Posterior vena cava (tissue), 2 donors: ENCODE results near the gene BTNL9. TPM values are rescaled to one million over a fixed set of nuclear protein-coding genes. Genes with fewer than 3 reads are reported as not detected.

Experiments used
- DNase-seq: peaks from one replicate; pipeline ENCODE4 v3.0.0-alpha.2; 2020; ENCODE audit warnings: low spot score
- intact Hi-C, 2 donors: fragments of 100-400 bp; cut with DNase I; formaldehyde crosslinking; loops; one replicate each; pipeline versions ENCODE4 v1.14.1 to v1.14.2; 2022 to 2023
- total RNA-seq, 2 donors: library from RNA; stranded (reverse); fragmentation: NEBNext Ultra II Directional; extraction: Animal tissue kit (Norgen Biotek cat#: 25700); gene quantifications; one replicate each; pipeline ENCODE4 v1.2.1, GENCODE V29; 2021
- donor health status: DM: yes; HTN: yes; CAD: no.
- donor health status: DM: yes; HTN: yes; CAD: no.

The BTNL9 gene
- total RNA-seq, 2 donors from 2014 or later: 13.4 to 22.6 TPM

DNA sequence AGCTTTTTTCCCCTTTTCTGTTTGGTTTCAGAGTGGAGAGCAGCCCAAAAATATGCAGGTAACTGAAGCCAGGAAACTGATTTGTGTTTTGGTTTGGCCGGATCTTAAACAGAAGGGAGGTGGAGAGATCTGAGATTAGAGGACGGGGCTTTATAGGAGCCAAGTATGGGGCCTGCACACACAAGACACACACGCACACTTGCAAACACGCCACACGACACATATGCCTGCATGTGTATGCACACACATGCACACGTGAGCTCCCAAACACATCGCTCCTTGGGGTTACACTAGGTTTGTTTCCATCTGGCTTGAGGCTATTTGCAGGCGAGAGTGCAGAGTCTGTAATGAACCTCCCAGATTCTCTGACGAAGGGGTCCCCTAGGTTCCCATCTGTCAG lies 18.3 kb downstream of the BTNL9 start:
- no peak for DNase-seq
- intact Hi-C loops: no loop called here

DNA sequence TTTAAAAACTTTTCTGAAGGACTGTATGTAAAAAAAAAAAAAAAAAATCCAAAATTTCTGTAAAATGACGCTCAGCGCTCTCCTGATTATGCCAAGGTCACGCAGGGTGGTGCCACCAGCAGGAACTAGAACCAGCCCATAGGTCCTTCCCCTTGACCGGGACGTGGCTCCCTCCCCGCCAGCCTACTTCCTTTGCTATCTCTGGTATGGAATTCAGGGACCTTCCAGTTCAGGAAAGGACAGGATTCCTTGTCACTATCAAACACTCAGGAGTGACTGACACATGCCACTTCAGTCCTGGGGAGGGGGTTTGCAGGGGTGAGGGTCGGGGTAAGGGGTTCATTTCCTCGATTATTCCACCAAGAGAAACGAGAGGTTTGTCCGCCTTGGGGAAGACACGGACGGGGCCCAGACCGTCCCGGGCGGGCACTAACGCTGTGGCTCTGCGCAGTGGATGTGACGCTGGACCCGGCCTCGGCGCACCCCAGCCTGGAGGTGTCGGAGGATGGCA lies 18.8 kb downstream of the BTNL9 start:
- intact Hi-C loops: no loop called here
- DNase-seq: no peak

- intact Hi-C loops: no loop called here
- DNase-seq: no peak
Observed at GRCh38 chr5:181059297-181060230, 19.5 kb downstream of the BTNL9 start.

- DNase-seq: no peak
- intact Hi-C loops: no loop called here
Observed at GRCh38 chr5:181060231-181060590, 20.1 kb downstream of the BTNL9 start.

GRCh38 chr5:181060924-181061323 lies 20.9 kb downstream of the BTNL9 start:
- DNase-seq: no peak
- intact Hi-C loops: no loop called here

DNA sequence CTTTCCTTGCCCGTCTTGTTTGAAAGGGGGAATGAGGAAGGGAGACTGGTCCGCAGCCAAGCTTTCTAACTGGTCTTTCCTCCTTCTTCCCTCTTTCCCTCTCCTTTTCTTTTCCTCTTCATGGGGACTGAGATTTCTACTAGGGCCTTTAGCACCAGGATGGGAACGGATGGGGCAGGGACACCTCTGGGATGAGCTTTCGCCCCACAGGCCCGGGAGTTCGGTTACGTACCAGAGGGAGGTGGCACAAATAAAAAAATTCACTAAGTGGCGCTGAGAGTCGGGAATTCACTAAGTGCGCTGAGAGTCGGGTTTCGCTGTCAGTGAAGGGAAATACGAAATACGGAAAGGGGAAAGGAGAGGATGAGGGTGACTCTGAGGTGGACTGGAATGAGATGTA lies 21.6 kb downstream of the BTNL9 start:
- intact Hi-C loops: no loop called here
- DNase-seq: no peak

GRCh38 chr5:181062631-181063030 lies 22.6 kb downstream of the BTNL9 start:
- intact Hi-C loops: no loop called here
- DNase-seq: no peak

DNA sequence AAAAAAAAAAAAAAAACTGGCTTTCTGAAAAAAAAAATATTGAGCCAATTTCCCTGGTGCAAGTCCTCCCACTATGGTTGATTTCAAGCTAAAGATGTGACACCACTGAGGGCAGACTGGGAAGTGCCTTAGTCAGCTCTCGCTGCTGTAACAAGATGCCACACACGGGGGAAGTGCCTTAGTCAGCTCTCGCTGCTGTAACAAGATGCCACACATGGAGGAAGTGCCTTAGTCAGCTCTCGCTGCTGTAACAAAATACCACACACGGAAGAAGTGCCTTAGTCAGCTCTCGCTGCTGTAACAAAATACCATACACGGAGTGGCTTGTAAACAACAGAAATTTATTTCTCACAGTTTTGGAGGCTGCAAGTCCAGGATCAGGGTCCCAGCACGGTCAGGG lies 23.4 kb downstream of the BTNL9 start:
- intact Hi-C loops: no loop called here
- DNase-seq: no peak

GRCh38 chr5:181064987-181065386 lies 24.9 kb downstream of the BTNL9 start:
- intact Hi-C loops: no loop called here

DNA sequence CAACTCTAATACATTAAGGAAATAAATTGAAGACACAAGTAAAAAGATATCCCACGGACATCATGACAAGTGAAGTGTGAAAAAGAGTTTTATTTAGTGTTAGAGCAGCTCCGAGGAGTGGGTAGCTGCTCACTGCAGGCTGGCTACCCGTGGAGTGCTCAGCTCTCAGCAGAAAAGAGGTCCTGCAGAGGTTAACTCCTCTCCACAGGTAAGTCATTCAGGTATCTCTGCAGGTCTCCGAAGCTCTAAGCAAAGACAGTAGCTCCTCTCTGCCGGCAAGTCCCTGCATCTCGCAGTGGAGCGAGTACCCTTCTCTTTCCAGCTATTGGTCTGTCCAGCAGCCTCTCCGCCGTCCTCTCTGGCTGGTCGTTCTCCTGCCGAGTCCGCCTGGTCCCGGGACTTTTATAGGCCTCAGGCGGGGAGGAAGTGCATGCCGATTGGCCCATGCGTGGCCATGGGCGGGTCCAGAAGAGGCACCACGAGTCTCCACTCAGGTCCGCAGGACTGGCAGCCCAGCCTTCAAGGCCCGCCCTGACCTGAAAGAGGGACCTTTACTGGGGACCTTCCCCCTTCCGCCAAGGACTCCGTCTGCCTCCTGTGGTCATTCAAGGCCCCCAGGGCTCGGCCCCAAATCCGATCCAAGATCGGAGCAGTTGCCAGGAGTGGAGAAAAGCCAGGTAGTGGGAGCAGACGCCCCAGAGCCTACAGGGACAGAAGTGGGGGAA lies 29.9 kb downstream of the BTNL9 start:
- intact Hi-C loops: no loop called here
- DNase-seq: no peak

More at GRCh38 chr5:181064987-181065386, 24.9 kb downstream of the BTNL9 start:
- no peak for DNase-seq

DNA sequence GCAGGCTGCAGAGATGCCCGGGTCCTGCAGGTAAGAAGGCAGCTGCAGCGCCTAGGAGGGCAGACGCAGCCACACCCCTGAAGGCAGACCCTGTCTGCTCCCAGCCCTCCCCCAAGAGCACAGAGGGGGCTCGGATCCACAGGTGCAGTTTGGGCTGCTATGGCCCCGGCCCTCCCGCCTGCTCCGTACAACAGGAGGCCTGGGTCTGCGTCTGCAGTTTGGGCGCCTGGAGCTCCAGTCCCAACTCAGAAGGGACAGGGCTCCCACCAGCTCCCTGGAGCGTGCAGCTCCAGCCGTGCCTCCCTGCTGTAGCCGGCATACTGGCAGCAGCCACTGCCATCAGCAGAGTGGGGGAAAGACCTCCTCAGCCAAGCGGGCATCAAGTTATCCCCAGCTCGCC lies 30.5 kb downstream of the BTNL9 start:
- intact Hi-C loops: no loop called here
- no peak for DNase-seq

- intact Hi-C loops: no loop called here
- no peak for DNase-seq
Observed at GRCh38 chr5:181071257-181071656, 31.2 kb downstream of the BTNL9 start.

GRCh38 chr5:181076920-181077319 lies 36.9 kb downstream of the BTNL9 start:
- intact Hi-C loops: no loop called here
- no peak for DNase-seq

DNA sequence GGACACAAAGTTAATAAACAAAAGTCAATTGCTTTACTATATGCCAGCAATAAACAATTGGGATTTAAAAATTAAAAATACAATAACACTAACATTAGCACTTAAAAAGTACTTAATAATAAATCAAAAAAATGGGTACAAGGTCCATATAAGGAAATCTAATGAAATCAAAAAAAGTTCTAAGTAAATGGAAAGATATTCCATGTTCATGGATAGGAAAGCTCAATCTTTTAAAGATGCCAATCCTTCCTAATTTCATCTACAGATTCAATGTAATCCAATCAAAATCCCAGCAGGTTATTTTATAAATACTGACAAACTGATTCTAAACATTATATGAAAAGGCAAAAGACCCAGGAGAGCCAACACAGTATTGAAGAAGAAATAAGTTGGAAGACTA lies 41.9 kb downstream of the BTNL9 start:
- intact Hi-C loops: no loop called here
- no peak for DNase-seq

DNA sequence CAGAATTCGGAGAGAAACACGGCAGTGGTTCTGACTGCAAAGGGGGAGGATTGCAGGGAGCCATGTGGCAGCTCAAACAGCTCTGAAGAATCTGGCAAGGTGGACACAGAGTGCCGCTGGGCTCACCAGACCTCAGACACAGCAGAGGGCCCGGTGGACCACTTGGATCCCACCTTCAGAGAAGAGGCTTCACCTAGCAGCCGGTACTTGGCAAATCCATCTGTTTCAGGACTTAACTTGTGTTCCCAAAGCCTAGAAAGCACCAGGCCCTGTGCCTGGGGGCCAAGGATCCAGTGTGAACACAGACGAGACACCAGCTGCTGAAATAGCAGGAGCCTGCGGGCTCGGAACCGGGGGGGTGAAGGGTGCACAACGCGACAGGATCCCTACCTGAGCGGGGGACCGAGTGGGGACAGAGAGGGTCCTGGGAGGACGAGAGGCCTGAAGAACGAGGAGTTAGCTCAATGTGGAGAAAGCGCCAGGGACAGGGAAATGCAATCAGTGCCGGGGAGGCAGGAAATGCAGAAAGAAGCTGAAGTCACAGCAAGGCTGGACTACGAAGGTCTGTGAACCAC lies 44.6 kb downstream of the BTNL9 start:
- intact Hi-C loops: no loop called here
- DNase-seq: no peak

DNA sequence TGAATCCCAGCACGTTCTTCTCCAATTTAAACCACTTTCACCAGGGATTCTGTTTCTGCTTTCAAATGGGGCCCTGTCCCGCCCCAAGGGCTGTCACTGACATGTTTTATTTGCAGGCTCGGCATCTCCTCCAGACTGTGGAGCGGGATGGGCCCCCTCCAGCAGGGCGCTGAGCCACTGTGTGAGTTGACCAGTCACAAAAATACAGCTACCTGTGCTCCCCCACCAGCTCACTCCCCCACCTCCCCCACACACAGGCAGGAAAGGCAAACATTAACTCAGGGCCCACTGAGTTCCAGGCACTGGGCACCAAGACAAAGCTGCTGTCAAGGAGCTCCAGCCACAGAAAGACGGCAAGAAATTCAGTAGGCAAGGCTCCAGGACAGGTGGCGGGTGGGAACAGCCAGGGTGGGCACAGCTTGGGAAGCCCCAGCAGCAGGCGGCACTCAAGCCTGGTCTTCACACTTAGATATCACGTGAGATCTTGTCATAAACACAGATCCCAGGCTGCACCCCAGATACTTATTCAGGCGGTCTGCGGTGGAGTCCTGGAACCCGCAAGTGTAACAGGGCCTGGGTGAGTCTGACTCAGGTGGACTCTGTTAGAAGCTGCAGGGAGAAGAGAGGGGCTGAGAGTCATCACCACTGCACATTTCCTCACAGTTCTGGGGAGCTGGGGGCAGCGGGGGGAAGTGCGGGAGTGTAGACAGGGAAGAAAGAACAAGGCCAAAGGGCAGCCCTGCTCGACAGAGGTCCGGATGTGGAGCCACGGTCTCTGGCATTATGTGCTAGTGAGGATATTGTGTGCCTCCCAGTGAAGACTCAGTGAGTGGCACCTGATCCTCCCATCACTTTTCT lies 46.2 kb downstream of the BTNL9 start:
- intact Hi-C loops: no loop called here
- peak; percentile 70 for DNase-seq

- intact Hi-C loops: no loop called here
- no peak for DNase-seq
Observed at GRCh38 chr5:181086884-181087205, 46.8 kb downstream of the BTNL9 start.

- no peak for DNase-seq
- intact Hi-C loops: no loop called here
Observed at GRCh38 chr5:181087309-181087708, 47.2 kb downstream of the BTNL9 start.

DNA sequence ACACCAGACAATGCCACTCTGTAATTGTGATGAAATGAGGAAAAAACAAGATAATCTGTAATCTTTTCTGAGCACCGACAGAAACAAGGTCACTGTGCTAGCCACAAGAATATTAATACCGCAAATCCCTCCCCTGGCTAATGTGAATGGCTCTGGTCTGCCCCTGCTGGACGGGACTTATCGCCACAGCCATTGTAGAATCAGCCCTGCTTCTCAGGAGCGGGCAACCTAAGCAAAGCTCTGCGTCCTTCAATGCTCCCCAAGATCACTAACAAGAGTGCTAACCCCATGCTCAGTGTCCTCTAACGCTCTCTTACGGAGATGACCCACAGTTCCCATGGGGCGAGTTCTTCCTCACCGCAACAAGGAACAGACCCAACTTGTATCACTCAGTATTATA lies 48.2 kb downstream of the BTNL9 start:
- DNase-seq: no peak
- intact Hi-C loops: no loop called here
